C1 segment of cervical spinal cord (tissue), 14 donors: ENCODE data around the gene IARS1.

ENCODE experiments used
- DNase-seq, 14 donors: peaks; one replicate each; lab custom pipeline; 2025; lab: John Stamatoyannopoulos, UW

The IARS1 gene

DNA sequence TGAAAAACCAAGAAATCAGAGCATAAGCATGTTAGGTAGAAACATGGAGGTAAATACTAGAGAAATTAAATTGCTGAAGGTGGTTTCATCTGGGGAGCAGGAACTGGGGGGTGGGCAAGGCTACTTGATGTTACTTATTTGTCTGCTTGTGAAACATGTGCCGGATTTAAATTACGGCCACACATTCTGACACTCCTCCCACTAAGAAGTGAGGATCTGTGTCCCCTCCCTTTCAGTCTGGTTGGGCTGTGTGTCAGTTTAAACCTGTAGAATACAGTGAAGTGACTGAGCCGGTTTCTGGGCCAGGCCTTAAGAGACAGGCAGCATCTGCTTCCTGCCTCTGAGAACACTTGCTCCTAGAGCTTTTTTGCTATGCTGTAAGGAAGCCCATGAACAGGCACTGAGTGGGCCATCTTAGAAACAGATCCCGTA, 2.3 kb upstream of the IARS1 start:
- no peak for DNase-seq

DNA sequence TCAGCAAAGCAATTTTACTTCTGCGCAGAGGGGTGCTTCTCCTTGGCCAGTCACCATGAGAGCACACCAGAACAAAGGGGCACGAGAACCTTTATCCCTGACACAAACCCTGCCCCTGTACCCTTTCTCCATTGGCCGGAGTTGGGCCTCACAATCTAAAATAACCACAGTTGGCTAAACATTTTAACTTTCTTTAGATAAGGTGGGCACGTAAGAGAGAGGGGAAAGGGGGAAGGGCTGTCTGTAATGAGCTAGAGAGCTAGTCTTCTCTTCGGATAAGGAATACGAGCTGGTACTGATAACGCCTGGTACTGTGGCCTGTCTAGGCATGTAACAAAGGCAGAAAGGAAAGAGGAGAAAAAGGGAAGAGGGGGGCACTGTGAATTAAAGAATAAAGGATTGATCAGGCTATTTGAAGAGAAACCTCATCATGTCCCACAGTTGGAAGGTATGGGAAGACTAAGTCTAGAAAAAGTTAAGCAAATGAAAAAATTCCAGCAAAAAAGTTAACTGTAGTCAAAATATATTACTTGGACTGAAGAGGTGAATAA, 1.8 kb upstream of the IARS1 start:
- no peak for DNase-seq

DNA sequence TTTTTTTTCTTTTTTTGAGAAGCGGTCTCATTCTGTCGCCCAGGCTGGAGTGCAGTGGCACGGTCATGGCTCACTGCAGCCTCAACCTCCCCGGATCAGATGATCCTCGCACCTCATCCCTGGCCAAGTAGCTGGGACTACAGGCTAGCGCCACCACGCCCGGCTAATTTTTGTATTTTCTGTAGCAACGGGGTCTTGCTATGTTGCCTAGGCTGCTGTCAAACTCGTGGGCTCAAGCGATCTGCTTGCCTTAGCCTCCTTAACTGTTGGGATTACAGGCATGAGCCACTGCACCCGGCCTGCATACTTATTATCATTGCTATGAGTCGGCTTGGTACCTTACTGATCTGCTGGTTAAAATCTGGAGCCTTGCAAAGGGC, 790 bp upstream of the IARS1 start:
- DNase-seq = peak in 1 of 14 donors; percentile 6

DNA sequence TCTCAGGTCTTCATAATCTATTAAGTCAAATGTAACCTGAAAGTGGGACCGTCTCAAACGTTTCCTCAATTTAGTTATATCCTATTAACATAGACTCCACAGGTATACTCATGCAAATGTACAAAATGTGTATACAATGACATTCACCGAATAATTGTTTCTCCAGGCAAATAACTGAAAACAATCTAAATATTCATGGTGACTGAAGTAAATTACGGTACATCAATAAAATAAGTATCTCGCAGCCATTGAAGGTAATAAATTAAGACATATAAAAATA, 482 bp downstream of the IARS1 start:
- DNase-seq = no peak

DNA sequence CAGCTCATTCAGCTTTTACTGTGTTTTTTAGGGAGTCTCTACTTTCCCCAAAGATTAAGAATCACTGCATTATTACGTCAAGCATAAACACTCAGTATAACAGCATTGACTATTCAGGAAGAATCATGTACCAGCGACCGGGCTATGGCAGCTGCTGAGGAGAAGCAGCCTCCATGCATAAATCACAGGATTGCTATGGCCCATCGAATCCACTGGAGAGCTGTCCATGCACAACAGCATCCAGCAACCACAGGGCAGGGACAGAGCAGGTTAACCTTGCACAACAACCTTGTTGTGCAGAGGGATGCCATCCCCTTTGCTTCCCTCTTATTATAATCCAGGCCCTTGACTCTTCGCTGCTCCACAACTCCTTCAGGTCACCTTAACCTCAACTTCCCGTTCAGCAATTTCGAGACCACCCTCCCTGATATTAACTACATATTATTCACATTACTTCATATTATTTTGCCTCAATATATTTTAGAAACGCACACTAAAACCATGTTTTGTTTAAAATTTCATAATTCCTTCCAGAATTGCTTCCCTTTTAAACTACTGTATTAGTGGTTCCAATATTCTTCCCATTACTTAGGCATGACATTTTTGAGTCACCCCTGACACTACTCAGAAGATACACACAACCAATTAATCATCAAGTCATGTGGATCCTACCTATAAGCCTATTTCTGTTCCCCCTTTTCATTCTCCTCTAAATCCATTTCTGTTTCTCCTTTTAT, 991 bp downstream of the IARS1 start:
- no peak for DNase-seq

DNA sequence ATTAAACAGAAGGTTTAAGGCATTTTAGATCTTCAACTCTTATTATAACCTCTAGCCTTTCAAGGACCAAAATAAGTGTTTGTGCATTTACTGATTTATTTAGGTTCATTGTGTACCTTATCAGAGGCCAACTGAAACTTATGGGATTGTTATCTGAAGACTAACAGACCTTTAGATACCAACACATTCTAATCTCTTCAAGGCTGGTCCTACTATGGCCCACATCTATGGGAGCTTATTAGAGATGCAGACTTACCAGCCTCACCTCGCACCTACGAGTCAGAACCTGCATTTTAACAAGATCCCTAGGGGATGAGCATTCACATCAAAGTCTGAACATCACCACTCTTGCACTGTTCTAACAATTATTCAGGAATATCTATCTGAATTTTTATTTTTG, 1.9 kb downstream of the IARS1 start:
- DNase-seq = no peak

DNA sequence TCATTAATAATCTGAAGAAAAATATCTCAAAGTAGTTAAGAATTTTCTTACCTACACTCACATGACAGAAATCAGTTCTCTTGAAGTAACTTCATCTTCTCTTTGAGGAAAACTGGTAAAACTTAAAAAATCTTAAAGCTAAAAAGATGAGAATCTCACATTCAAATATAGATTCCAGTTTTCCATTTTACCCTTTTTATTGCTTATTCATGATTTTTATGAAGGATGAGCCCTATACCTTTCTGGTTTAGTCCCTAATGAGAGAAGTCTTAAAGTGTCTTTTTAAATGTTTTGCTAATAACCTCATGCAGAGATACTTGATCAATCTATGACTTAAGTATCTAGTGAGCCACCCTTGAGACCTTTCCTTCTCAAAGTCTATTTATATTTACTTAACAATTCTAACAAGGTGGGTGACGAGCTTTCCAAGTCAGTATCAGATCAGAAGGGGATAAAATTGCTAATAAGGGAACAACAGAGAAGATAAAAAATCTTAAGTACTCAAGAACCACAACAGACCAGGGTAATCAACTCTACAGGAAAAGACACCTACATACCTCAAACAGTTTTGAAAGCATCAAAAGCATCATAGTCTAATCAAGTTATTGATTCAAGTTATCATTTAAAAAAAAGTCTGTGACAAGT, 2.6 kb downstream of the IARS1 start:
- DNase-seq = no peak

DNA sequence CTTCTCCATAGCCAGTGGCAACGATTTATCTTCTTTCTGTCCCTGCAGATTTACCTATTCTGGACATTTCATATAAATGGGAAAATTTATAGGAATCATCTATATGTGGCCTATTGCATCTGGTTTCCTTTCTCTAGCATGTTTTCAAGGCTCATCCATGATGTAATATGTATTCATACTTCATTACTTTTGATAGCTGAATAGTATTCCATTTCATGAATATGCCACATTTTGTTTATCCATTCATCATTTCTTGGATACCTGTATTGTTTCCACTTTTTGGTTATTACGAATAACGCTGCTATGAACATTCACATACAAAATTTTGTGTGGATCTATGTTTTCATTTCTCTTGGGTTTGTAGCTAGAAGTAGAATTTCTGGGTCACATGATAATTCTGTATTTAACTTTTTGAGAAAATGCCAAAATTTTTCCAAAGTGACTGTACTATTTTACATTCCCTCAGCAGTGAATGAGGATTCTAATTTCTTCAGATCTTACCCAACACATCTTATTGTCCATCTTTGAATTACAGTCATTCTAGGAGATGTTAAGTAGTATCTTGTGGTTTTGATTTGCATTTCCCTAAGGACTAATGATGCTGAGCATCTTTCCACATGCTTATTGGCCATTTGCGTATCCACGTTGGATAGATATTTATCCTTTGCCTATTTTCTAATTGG, 3.6 kb downstream of the IARS1 start:
- DNase-seq = no peak

DNA sequence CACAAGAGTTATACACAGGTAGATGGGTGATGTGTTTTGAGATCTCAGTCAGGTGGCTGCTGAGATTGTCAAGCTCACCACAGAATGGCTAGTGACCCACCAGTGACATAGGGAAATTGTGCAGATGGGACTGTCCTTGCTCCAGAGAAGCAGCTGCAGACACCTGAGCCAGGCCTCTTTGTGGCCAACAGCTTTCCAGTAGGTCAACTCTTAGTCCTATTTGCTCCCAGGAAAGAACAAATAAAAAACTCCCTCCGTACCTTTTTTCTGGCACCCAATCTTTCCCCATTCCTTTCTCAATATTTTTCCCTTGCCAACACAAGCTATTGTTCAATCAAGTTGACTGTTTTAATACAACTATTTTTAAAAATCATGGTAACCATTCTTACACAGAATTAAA, 14.2 kb downstream of the IARS1 start:
- DNase-seq = no peak

DNA sequence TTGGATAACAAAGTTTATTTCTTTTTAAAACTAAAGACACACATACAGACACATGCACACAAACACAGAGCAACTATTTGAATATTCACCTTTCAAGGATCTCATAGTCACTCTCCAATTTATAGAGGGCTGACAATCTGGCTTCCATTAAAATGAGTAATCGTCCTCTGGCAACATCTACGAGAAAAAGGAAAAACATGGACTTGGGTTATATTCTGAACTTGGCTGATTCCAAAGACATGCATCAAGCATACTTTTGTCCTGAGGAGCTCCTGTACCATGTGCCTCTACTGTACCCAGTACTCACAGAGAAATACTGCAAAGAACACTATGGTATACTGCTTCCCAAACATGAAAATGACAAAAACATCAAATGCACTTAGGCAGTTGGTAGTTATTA, 15.4 kb downstream of the IARS1 start:
- no peak for DNase-seq

DNA sequence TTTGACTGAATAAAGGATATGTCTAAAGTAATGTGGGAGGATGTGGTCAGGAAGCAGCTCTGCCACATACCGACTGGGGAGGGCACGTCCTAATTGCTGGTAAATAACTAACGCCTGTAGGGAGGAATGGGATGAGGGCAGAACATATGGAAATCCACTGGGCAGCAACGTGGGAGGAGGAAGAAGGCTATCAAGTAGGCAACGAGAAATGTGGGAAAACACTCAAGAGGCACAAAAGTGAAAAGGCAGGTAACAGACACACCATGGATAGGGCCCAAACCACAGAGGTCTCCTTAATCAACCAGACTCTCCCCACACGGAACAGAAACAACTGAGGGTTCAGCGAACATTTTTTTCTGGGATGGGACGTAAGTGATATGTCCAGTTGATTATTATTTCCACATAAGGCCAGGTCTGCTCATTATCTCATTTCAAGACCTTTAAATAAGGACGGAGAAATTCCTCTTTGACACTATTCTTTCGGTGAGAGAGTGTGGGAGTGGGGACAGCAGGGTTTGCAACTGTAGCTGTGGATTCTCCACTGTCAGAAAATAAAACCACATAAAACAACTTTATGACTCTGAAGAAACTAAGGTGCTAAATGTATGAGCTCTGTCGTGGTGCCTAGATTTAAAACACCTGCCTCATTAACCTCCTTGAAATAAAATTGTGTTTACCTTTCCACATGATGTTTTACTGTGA, 17.0 kb downstream of the IARS1 start:
- no peak for DNase-seq

DNA sequence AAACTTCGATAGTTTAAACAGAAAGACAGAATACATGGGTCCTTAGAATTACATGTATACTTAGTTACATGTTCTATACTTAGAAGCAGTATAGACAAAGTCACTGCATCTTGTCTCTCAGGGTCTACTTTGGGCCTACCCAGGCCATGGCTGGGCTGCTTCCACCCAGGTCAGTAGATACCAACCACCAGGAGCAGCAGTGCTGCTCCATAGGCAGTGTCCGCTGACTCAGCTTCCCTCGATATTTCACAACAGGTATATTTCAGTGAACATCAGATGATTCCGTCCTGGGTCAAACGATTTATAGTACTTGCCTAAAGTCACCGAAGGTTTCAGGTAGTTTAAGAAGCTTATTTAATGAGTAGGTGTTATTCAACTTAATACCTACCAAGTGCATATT, 18.0 kb downstream of the IARS1 start:
- DNase-seq = no peak

DNA sequence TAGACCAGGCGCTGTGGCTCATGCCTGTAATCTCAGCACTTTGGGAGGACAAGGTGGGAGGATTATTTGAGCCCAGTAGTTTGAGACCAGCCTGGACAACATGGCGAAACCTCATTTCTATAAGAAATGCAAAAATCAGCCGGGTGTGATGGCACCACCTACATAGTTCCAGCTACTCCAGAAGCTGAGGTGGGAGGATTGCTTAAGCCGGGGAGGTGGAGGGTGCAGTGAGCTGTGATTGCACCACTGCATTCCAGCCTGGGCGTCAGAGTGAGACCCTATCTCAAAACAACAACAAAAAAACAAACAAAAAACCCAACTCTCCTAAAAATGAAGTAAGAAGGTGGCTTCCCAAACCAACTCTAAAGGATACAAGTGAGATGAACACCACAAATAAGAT, 23.0 kb downstream of the IARS1 start:
- DNase-seq = no peak

DNA sequence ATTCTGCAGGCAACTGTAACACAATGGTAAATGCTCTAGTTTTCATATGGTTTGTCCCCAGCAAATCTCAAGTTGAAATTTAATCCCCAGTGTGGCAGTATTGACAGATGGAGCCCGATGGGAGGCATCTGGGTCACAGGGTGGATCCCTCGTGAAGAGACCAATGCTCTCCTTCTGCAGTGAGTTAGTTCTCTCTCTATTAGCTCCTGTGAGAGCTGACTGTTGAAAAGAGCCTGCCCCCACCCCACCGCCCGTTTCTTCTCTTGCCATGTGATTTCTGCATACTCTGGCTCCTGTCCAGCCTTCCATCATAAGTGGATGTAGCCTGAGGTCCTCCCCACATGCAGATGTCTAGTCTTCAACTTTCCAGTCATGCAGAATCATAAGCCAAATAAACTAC, 27.0 kb downstream of the IARS1 start:
- peak in 3 of 14 donors; percentile 5 to 93 (median 25) for DNase-seq

DNA sequence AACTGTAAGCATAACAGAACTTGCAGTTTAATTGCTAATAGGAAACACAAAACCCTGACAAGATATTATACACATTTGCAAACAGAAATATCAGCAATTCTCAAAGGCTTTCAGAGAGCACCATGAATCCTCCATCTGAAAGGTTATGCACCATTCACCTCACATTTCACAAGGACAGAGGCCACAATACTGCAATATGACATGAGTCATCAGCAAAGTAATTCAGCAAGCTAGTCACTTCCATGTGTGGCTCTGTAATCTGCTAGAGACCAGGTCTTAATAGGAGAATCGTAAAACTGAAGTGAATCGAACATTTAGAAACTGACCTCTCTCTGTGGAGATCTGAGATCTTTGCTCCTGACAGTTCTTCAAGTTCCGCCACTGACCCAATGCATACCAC, 28.3 kb downstream of the IARS1 start:
- no peak for DNase-seq

DNA sequence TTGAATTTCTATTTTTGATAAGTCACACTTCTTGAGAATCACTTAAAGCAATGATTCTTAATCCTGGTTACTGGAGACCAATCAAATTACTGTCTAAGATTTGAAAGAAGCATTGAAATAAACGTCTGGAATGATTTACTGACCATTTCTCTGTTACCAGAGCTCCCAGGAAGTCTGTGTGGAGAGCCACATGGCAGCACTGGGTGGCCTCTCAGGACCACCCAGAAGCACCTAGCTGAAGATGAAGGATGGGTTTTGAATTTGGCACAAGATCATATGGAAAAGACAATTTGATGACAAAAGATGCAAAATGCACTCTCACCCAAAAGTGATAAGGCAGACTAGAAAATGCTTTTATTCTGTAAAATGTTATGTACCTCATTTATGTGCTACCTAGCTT, 30.4 kb downstream of the IARS1 start:
- no peak for DNase-seq

DNA sequence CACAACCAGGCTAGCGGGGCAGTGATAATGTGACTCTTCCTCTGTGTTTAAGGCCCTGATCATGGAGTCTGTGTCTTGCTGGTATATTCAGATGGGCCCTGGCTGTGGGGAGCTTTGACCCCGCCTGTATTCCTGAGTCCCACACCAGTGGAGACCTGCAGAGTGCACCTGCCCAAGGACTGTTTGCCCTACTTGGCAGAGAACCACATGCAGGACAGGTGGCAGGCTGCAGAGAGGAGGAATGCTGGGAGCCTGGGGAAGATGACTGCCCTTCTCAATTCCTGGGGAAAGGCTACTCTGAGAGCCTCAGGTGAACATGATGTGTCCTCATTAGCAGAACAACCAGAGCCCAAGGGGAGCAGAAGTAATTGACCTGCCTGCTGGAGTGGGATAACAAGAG, 36.2 kb downstream of the IARS1 start:
- peak in 3 of 14 donors; percentile 6 to 92 (median 19) for DNase-seq

DNA sequence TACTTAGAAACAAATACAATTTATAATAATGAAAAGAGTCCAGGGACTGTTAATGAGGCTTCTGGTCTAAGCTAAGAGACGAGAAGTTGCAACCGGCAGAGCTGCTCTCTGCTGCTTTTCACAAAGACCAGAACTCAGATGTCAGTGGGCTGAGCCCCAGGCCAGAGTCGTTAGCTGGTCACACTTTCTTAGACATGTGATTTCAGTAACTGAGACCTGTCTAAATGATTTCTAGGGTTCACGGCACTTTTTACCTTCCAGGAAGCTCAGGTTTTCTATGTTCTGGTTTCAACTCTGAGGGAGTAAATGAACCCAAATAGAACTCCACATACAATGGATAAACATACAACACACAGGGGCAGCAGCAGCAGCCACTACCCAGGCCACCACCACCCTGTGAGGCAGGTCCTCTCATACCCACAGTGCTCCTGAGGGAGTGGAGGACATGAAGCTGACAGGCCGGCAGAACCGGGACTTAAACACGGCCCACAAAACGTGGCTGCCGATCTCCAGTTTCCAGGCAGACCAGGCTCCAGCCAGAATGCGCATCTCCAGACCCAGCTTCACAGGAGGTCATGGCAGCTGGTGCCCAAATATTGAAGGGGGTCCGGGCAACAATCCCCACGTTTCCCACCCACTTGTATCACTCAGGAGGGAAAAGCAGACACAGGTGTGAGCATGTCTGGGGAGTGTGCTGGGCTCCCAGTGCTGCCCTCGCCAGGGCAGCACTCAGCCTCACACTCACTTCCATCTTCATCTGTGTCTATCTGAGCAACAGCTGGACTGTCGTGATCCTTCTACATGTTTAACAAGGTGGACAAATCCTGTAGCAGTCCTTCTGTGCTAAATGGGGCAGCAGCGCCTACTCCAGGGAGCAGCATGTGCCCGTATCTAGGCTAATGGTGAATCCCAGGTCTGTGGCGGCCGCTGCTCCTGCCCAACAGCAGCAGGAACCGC, 38.8 kb downstream of the IARS1 start:
- no peak for DNase-seq

DNA sequence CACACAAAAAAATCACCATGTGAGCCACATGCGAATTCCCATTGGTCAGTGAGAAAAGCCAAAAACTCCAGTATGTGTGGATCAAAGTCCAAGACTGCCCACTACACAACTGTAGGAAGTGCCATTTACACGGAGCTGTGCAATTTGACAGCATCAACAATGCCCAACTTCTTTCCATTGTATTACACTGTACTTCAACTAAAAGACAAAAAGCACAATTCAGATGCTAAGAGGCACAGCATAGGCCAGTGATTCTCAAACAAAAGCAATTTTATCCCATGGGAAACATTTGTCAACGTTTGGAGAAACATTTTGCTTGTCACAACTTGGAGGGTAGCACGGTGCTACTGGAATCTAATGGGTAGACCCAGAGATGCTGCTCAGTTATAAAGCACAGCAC, 39.8 kb downstream of the IARS1 start:
- no peak for DNase-seq

DNA sequence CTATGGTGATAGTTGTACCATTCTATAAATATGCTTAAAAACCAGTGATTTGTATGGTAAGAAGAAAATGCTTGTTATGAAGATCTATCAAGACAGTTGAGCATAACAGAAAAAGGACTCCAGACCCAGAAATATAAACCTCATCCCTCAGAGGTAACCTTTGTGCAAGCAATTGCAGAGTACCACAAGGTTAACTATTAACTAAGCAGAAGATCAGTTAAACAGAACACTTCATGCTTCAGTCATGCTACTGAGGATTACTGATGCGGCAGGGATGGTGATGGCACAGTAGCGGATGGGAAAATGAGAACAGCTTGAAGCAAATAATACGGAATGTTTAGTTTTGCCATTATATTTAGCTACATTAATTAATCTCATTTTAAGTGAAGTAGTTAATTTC, 45.5 kb downstream of the IARS1 start:
- no peak for DNase-seq

DNA sequence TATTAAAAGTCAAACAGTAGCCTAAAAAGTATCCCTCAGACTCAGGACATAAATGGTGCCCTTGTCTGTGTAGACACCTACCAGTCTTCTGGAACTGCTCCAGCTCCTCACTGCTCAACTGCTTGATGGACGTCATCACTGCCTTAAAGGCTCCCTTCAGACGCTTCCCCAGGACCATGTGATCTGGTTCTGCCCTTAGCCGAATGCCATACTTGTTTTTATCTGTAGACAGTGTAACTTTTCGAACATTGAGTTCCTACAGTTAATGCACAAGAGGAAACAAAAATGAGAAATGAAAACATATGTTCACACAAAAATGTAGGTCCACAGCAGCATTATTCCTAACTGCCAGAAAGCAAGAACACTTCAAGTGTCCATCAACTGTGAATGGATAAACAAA, 46.2 kb downstream of the IARS1 start:
- DNase-seq = no peak
